ENCODE results near the gene MCRIP2. TPM values are rescaled to one million over a fixed set of nuclear protein-coding genes. Genes with fewer than 3 reads are reported as not detected.

Gene MCRIP2
- total RNA-seq, 2 experiments from 2014 or later = 35.4 to 43.0 TPM

DNA sequence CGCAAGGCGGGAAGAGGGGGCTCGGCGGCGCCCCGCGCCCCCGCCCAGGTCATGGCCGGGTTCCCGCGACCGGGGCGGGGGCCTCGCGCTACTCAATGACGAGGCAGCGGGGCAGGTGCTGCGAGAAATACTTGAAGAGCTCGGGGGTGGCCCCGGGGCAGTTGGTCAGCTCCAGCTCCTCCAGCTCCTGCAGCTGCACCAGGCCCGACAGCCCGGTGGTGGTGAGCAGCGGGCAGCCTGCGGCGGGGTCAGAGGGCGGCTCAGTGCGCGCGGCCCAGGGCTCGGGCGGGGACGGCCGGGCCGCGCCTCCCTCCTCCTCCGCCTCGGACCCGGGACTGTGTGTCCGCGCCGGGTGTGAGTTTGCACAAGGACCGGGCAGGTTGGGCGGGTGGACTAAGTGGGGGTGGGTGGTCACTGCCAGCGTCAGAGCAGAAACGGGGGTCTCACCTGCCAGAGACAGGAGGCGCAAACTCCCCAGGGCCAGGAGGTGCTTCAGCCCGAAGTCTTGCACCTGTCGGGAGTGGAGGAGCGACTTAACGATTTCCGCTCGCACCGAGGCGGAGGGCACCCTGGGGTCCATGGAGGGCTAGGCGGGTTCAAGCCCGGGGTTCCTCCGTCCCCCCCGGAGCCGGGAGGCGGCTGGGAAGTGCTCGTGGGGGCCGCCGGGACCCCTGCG lies 52.7 kb downstream of the MCRIP2 start:
- POLR2A ChIA-PET = interaction anchor here (1.8 to 2.3 kb wide), 4 partner anchors 10 to 46 kb away, joined by 6 to 11 read pairs (median 11); partner anchors contain the start of genes ANTKMT, CIAO3, JMJD8 and METRN
- peaks cover 12% of the 10 kb centered on the region for H3K27me3 Mint-ChIP-seq
- H3K9me3 Mint-ChIP-seq = no peaks in the 10 kb centered on the region
- H3K36me3 Mint-ChIP-seq = no peaks in the 10 kb centered on the region
- ATAC-seq (ENCODE audit: low read depth) = no peak
- peaks cover 10% of the 10 kb centered on the region for H3K4me1 Mint-ChIP-seq
- peak overlapping the region; percentile 50 for H3K4me3 Mint-ChIP-seq
- H3K27ac Mint-ChIP-seq = no peak overlapping the region
- DNase-seq = no peak

DNA sequence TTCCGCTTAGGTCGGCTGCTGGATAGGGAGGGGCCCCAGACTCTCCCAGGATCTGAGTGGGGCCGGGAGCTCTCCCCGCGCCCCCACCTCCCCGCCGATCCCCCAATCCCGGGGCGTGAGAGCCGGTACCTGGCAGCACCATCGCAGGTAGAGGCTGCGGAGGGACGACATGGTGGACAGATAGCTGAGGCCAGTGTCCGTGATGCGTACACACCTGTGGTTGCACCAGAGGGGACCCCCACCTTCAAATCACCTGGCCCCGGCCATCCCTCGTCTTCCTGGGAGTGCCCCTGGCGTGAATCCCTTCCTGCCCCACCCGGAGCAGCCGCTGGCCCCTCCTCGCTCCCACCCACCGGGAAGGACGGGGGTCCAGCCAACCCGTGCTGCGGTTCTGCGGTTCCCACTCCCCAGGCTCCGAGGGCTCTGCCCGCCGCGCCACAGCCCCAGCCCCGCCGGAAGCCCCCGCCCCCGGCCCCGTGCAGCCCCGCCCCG lies 53.3 kb downstream of the MCRIP2 start:
- ATAC-seq (ENCODE audit: low read depth) (no peak), DNase-seq (no peak)
- Mint-ChIP-seq H3K4me3 (peak overlapping the region; percentile 48), H3K9me3 (no peaks in the 10 kb centered on the region), H3K4me1 (peaks cover 8% of the 10 kb centered on the region), H3K36me3 (no peaks in the 10 kb centered on the region), H3K27ac (no peak overlapping the region), H3K27me3 (peaks cover 12% of the 10 kb centered on the region)
- POLR2A ChIA-PET = interaction anchor here (1.0 to 2.3 kb wide), 8 partner anchors 11 to 94 kb away, joined by 4 to 11 read pairs (median 8); partner anchors contain the start of genes ANTKMT, CCDC78, CHTF18 and CIAO3

DNA sequence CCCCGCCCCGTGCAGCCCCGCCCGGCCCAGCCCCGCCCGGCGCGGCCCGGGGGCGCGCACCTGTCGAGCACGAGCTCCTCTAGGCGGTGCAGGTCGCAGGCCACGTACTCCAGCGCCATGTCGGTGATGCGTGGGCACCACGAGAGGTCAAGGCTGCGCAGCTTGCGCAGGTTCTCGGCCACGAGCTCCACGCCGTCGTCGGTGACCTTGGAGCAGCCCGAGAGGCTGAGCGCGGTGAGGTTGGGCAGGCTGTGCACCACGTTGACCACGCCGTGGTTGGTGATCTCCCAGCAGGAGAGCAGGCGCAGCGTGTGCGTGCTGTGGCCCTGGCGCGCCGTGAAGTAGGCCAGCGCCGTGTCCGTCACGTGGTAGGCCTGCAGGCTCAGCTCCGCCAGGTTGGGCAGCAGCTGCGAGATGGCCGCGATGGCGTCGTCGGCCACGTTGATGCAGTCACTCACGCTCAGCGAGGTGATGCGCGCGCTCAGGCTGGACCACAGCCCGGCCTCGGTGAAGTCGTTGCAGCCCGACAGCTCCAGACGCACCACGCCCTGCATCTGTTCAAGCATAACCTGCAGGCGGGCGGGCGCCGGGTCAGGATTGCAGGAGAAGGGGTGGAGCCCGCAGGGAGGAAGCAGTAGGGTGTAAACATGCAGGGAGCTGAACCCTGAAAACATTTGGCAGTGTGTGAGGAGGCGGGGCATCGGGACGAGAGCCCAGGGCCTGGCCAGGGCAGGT lies 53.9 kb downstream of the MCRIP2 start:
- peak; percentile 82 for DNase-seq
- Mint-ChIP-seq H3K4me1 (peaks cover 6% of the 10 kb centered on the region), H3K27ac (peak overlapping the region; percentile 74), H3K27me3 (peaks cover 15% of the 10 kb centered on the region), H3K4me3 (peak overlapping the region; percentile 77), H3K36me3 (no peaks in the 10 kb centered on the region), H3K9me3 (no peaks in the 10 kb centered on the region)
- POLR2A ChIA-PET = interaction anchor here (0.7 to 2.3 kb wide), 9 partner anchors 11 to 93 kb away, joined by 3 to 11 read pairs (median 6); partner anchors contain the start of genes ANTKMT, CCDC78, CHTF18 and CIAO3
- peak; percentile 70 for ATAC-seq (ENCODE audit: low read depth)

Other genes starting within 250 kb of the MCRIP2 start
- 1 to 10 TPM; 8.2 to 8.8 TPM for gene NME4, start 244.6 kb upstream of the MCRIP2 start, total RNA-seq
- 1 to 10 TPM; 5.6 to 7.9 TPM for gene DECR2, start 239.9 kb upstream of the MCRIP2 start, total RNA-seq
- gene RAB11FIP3, start 216.2 kb upstream of the MCRIP2 start, total RNA-seq = 10 to 100 TPM; 28.8 to 29.3 TPM
- 10 to 100 TPM; 83.5 to 87.4 TPM for gene CAPN15, start 114.1 kb upstream of the MCRIP2 start, total RNA-seq
- not detected for gene PRR35, start 81.4 kb upstream of the MCRIP2 start, total RNA-seq
- 1 to 10 TPM; 3.0 to 3.6 TPM for gene NHLRC4, start 74.8 kb upstream of the MCRIP2 start, total RNA-seq
- gene PIGQ, start 71.9 kb upstream of the MCRIP2 start, total RNA-seq = 10 to 100 TPM; 46.3 to 54.3 TPM
- 10 to 100 TPM; 15.1 to 18.2 TPM for gene RAB40C, start 51.8 kb upstream of the MCRIP2 start, total RNA-seq
- gene WFIKKN1, start 10.8 kb upstream of the MCRIP2 start, total RNA-seq = under 1 TPM; 0.47 to 0.60 TPM
- 10 to 100 TPM; 75.7 to 81.2 TPM for gene METTL26, start 5.5 kb upstream of the MCRIP2 start, total RNA-seq
- 10 to 100 TPM; 73.2 to 79.1 TPM for gene WDR90, start 7.5 kb downstream of the MCRIP2 start, total RNA-seq
- gene RHOT2, start 26.3 kb downstream of the MCRIP2 start, total RNA-seq = 100 to 1,000 TPM; 173 to 183 TPM
- 1 to 10 TPM; 1.1 to 1.7 TPM for gene RHBDL1, start 33.8 kb downstream of the MCRIP2 start, total RNA-seq
- gene STUB1, start 38.6 kb downstream of the MCRIP2 start, total RNA-seq = 10 to 100 TPM; 74.3 to 93.3 TPM
- gene JMJD8, start 42.5 kb downstream of the MCRIP2 start, total RNA-seq = 10 to 100 TPM; 34.0 to 38.3 TPM
- gene WDR24, start 48.6 kb downstream of the MCRIP2 start, total RNA-seq = 10 to 100 TPM; 18.7 to 20.3 TPM
- 10 to 100 TPM; 15.9 to 21.8 TPM for gene FBXL16, start 64.0 kb downstream of the MCRIP2 start, total RNA-seq
- gene METRN, start 73.3 kb downstream of the MCRIP2 start, total RNA-seq = 10 to 100 TPM; 10.0 to 12.4 TPM
- gene ANTKMT, start 79.3 kb downstream of the MCRIP2 start, total RNA-seq = 10 to 100 TPM; 21.6 to 23.2 TPM
- 1 to 10 TPM; 5.8 to 6.1 TPM for gene CCDC78, start 84.6 kb downstream of the MCRIP2 start, total RNA-seq
- 10 to 100 TPM; 25.8 to 34.2 TPM for gene HAGHL, start 85.3 kb downstream of the MCRIP2 start, total RNA-seq
- 10 to 100 TPM; 39.6 to 42.4 TPM for gene CIAO3, start 99.2 kb downstream of the MCRIP2 start, total RNA-seq
- gene MSLN, start 118.9 kb downstream of the MCRIP2 start, total RNA-seq = not detected
- gene RPUSD1, start 146.6 kb downstream of the MCRIP2 start, total RNA-seq = 10 to 100 TPM; 25.1 to 26.6 TPM
- 10 to 100 TPM; 92.8 to 94.2 TPM for gene CHTF18, start 146.8 kb downstream of the MCRIP2 start, total RNA-seq
- not detected for gene GNG13, start 158.9 kb downstream of the MCRIP2 start, total RNA-seq